Upper lobe of left lung (tissue), 4 donors: Measurements from ENCODE around the gene AURKAIP1.

Source experiments
- POLR2A ChIP-seq, 4 donors: fragments of 450-650 bp; IDR thresholded peaks; one replicate each; pipeline ENCODE4 v1.5.1; 2016 to 2017; ENCODE audit warnings: antibody characterized with exemption in 4 of 4, mild to moderate bottlenecking in 2 of 4
- TF ChIP-seq, protein P1 (sequence below), 6 experiments: fragments of 450-650 bp in 4 of 6; fragments of 200-600 bp in 2 of 6; sonication (generic) in 2 of 6; IDR thresholded peaks; one replicate each; pipeline ENCODE4 v1.5.1; 2016 to 2019; ENCODE audit warnings: antibody characterized with exemption in 6 of 6

DNA sequence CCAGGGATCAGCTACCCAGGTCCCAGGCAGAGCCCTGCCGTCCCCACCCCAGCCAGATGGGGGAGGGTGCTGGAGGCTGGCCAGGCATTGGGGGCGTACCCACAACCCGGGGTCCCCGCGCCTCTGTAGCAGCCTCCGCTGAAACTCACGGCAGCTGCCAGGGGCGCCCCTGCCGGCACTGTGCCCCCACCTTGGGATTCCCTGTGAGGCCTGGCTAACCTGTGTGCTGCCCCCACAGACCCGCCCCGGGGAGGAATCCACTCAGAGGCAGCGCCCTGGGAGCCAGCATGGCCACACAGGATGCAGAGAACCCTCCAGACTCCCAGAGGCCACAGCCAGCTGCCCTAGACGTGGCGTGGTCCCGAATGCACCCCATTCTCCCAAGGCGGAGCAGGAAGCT lies 29.6 kb downstream of the AURKAIP1 start:
- TF ChIP-seq, protein P1, sequence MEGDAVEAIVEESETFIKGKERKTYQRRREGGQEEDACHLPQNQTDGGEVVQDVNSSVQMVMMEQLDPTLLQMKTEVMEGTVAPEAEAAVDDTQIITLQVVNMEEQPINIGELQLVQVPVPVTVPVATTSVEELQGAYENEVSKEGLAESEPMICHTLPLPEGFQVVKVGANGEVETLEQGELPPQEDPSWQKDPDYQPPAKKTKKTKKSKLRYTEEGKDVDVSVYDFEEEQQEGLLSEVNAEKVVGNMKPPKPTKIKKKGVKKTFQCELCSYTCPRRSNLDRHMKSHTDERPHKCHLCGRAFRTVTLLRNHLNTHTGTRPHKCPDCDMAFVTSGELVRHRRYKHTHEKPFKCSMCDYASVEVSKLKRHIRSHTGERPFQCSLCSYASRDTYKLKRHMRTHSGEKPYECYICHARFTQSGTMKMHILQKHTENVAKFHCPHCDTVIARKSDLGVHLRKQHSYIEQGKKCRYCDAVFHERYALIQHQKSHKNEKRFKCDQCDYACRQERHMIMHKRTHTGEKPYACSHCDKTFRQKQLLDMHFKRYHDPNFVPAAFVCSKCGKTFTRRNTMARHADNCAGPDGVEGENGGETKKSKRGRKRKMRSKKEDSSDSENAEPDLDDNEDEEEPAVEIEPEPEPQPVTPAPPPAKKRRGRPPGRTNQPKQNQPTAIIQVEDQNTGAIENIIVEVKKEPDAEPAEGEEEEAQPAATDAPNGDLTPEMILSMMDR (IDR thresholded peaks at IDR 0.05), result no peak
- TF ChIP-seq POLR2A (IDR thresholded peaks at IDR 0.05), result no peak
